Measurements from ENCODE around the gene COPS4. TPM values are rescaled to one million over a fixed set of nuclear protein-coding genes. Genes with fewer than 3 reads are reported as not detected.

The COPS4 gene
- total and polyA plus RNA-seq, 2 of the 8 experiments (the other 6 are each of a cell fraction or from before 2014, with no cell fraction given): 14.9 to 28.3 TPM

DNA sequence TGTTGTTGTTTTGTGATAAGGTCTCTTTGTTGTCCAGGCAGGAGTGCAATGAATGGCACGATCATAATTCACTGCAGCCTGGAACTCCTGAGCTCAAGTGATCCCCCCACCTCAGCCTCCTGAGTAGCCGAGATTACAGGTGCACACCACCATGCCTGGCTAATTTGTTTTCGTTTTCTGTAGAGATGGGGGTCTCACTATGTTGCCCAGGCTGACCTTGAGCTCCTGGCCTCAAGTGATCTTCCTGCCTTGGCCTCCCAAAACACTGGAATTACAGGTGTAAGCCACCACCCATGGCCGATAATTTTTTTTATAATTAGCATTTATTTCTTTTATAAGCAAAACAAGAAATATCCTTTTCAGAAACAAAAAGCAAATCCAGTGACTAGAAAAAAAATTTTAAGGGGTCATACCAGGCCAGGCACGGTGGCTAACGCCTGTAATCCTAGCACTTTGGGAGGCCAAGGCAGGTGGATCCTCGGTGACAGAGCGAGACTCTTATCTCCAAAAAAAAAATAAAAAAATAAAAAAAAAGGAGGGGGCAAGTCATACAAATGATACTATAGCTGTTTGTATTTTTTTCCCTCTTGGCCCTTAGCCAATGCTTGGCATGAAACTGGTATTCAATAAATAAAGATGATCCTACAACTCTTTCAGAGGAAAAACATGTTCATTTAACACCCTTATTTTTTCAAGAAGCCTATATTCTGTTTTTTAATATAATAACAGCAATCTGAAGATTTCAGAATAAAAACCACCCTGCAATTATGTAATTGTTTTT is 76.2 kb downstream of the COPS4 start (continued):
- TF ChIP-seq, protein P1, sequence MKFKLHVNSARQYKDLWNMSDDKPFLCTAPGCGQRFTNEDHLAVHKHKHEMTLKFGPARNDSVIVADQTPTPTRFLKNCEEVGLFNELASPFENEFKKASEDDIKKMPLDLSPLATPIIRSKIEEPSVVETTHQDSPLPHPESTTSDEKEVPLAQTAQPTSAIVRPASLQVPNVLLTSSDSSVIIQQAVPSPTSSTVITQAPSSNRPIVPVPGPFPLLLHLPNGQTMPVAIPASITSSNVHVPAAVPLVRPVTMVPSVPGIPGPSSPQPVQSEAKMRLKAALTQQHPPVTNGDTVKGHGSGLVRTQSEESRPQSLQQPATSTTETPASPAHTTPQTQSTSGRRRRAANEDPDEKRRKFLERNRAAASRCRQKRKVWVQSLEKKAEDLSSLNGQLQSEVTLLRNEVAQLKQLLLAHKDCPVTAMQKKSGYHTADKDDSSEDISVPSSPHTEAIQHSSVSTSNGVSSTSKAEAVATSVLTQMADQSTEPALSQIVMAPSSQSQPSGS (IDR thresholded peaks at IDR 0.05; ENCODE audit: low read length): no peak
- TF ChIP-seq SRF (IDR thresholded peaks at IDR 0.05; ENCODE audit: low read depth, low read length): no peak
- TF ChIP-seq POLR2A (IDR thresholded peaks at IDR 0.05; ENCODE audit: control extremely low read depth in 1 of 2, low read depth in 2 of 2, low read length in 2 of 2): no peak
- TF ChIP-seq HDAC6 (IDR thresholded peaks at IDR 0.05; ENCODE audit: low read depth, low read length): no peak
- TF ChIP-seq KDM5A (IDR thresholded peaks at IDR 0.05; ENCODE audit: low read length): no peak
- TF ChIP-seq, protein P2, sequence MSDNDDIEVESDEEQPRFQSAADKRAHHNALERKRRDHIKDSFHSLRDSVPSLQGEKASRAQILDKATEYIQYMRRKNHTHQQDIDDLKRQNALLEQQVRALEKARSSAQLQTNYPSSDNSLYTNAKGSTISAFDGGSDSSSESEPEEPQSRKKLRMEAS (IDR thresholded peaks at IDR 0.05): no peak
- TF ChIP-seq, protein P3, sequence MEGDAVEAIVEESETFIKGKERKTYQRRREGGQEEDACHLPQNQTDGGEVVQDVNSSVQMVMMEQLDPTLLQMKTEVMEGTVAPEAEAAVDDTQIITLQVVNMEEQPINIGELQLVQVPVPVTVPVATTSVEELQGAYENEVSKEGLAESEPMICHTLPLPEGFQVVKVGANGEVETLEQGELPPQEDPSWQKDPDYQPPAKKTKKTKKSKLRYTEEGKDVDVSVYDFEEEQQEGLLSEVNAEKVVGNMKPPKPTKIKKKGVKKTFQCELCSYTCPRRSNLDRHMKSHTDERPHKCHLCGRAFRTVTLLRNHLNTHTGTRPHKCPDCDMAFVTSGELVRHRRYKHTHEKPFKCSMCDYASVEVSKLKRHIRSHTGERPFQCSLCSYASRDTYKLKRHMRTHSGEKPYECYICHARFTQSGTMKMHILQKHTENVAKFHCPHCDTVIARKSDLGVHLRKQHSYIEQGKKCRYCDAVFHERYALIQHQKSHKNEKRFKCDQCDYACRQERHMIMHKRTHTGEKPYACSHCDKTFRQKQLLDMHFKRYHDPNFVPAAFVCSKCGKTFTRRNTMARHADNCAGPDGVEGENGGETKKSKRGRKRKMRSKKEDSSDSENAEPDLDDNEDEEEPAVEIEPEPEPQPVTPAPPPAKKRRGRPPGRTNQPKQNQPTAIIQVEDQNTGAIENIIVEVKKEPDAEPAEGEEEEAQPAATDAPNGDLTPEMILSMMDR (IDR thresholded peaks at IDR 0.05; ENCODE audit: control extremely low read depth in 1 of 3, insufficient read depth in 1 of 3, low read depth in 1 of 3, low read length in 3 of 3): no peak
- TF ChIP-seq CHD1 (IDR thresholded peaks at IDR 0.05; ENCODE audit: low read depth, low read length): no peak
- no peak for TF ChIP-seq TBP (IDR thresholded peaks at IDR 0.05; ENCODE audit: low read depth, low read length)
- TF ChIP-seq SUZ12 (IDR thresholded peaks at IDR 0.05; ENCODE audit: low read length): no peak
- no peak for TF ChIP-seq TCF12 (IDR thresholded peaks at IDR 0.05; ENCODE audit: low read depth, low read length)
